Thyroid gland (tissue), 4 donors: ENCODE results near the gene ISL2.

Experiments
- POLR2A ChIP-seq, 2 donors: fragments of 450-650 bp; IDR thresholded peaks; one replicate each; pipeline ENCODE4 v1.6.1; 2017; ENCODE audit warnings: antibody characterized with exemption in 2 of 2, mild to moderate bottlenecking in 2 of 2, moderate library complexity in 1 of 2
- TF ChIP-seq, protein P1 (sequence below), 6 experiments: fragments of 200-600 bp in 3 of 6; fragments of 450-650 bp in 3 of 6; sonication (generic) in 3 of 6; IDR thresholded peaks; one replicate each; pipeline ENCODE4 v1.5.1; 2016 to 2019; ENCODE audit warnings: antibody characterized with exemption in 6 of 6, mild to moderate bottlenecking in 2 of 6, inconsistent platforms in 1 of 6, moderate library complexity in 1 of 6

- TF ChIP-seq, protein P1, sequence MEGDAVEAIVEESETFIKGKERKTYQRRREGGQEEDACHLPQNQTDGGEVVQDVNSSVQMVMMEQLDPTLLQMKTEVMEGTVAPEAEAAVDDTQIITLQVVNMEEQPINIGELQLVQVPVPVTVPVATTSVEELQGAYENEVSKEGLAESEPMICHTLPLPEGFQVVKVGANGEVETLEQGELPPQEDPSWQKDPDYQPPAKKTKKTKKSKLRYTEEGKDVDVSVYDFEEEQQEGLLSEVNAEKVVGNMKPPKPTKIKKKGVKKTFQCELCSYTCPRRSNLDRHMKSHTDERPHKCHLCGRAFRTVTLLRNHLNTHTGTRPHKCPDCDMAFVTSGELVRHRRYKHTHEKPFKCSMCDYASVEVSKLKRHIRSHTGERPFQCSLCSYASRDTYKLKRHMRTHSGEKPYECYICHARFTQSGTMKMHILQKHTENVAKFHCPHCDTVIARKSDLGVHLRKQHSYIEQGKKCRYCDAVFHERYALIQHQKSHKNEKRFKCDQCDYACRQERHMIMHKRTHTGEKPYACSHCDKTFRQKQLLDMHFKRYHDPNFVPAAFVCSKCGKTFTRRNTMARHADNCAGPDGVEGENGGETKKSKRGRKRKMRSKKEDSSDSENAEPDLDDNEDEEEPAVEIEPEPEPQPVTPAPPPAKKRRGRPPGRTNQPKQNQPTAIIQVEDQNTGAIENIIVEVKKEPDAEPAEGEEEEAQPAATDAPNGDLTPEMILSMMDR (IDR thresholded peaks at IDR 0.05): no peak
- TF ChIP-seq POLR2A (IDR thresholded peaks at IDR 0.05): peak in 1 of 2 donors; percentile 92
Measured at GRCh38 chr15:76311100-76311953, 25.2 kb upstream of the ISL2 start, which contains the start of gene ETFA.
